Activated CD4-positive, alpha-beta T cell treated with anti-CD3 and anti-CD28 coated beads for 48 hours (primary cell): Measurements from ENCODE around the gene SURF6.
"Not testable (repeated sequence)": the region's sequence is repeated elsewhere in the genome, so short reads cannot be mapped to it uniquely, and the experiment has no call there.

ENCODE experiments used
- DNase-seq: peaks from one replicate; pipeline ENCODE4 v3.0.0-alpha.2; 2020

SURF6 gene

GRCh38 chr9:133335924-133336811 lies at the start of gene SURF6:
Gene SURF6, minus strand, starts transcription at chr9:133336188. Its CDS starts 56 bp downstream, at chr9:133336132.
- DNase-seq, result peak; percentile 97

- DNase-seq, result no peak
Measured at GRCh38 chr9:133385452-133385851, 49.5 kb upstream of the SURF6 start.

- no peak for DNase-seq
Measured at GRCh38 chr9:133384736-133385321, 48.8 kb upstream of the SURF6 start.

DNA sequence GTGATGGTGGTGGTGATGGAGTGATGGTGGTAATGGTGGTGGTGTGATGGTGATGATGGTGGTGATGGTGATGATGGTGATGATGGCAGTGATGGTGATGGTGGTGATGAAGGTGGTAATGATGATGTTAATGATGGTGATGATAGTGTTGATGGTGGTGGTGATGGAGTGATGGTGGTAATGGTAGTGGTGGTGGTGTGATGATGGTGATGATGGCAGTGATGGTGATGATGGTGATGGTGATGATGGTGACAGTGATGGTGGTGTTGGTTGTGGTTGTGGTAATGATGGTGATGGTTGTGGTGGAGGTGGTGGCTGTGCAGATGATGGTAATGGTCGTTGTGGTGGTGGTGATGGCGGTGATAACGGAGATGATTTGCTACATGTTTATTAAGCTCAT lies 47.5 kb upstream of the SURF6 start:
- DNase-seq, result no peak

DNA sequence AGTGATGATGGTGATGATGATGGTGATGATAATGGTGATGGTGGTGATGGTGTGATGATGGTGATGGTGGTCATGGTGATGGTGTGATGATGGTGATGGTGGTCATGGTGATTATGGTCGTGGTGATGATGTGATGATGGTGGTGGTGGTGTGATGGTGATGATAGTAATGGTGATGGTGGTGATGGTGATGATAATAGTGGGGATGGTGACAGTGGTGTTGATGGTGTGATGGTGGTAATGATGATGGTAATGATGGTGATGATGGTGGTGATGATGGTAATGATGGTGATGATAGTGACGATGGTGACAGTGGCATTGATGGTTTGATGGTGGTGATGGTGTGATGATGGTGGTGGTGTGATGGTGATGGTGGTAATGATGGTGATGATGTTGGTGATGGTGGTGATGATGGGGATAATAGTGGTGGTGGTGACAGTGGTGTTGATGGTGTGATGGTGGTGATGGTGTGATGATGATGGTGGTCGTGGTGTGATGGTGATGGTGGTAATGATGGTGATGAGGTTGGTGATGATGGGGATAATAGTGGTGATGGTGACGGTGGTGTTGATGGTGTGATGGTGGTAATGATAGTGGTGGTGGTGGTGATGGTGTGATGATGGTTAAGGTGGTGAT lies 46.6 kb upstream of the SURF6 start:
- no peak for DNase-seq

GRCh38 chr9:133380734-133381133 lies 44.7 kb upstream of the SURF6 start:
- no peak for DNase-seq

DNA sequence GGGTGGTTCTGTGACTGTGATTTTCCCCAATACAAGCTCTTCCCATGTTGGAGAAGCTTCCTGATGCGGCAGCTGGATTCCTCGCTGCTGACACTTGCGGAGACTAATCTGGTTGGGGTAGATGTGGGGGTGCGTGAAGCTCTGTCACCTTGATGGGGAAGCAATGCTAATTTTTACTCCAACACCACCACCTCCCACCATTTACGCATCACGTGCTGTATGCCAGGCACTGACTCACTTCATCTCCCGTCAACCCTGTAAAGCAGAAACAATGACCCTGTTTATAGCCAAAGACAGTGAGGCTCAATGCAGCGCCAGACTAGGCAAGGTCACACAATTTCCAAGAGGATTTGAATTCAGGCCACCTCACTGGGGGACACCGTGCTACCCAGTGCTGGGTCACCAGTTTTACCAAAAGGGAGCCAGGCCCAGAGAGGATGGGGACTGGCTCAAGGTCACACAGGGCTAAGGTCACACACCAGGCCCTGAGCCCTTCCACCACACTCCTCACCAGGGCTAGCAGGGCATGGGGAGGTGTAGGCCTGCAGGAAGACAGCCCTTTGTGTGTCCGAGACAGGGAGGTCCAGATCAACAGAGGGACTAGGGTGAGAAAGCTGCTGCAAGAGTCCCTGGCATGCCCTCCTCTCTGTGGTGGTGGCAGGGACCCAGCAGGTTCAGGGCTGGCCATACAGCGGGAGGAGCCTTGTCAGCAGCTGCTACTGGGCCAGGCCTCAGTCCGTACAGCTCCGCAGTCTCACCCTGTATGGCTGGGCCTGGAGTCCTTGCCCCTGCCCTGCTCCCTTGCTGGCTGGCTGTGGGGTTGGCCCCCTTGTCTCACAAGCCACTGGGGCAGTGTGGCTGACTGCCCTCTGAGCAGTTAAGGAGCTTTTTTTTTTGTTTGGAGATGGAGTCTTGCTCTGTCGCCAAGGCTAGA lies 43.4 kb upstream of the SURF6 start:
- DNase-seq, result no peak

- DNase-seq, result no peak
Measured at GRCh38 chr9:133378408-133378962, 42.5 kb upstream of the SURF6 start.

GRCh38 chr9:133377721-133378216 lies 41.8 kb upstream of the SURF6 start:
- no peak for DNase-seq

GRCh38 chr9:133377280-133377679 lies 41.3 kb upstream of the SURF6 start:
- DNase-seq, result not testable (repeated sequence)

GRCh38 chr9:133375724-133376654 lies 40.0 kb upstream of the SURF6 start, which contains the start of the genes STKLD1 and SURF4:
Gene STKLD1, plus strand, starts transcription at chr9:133376366. Its CDS starts 108 bp downstream, at chr9:133376474.
Gene SURF4, minus strand, starts transcription at chr9:133376060. Its CDS starts 91 bp downstream, at chr9:133375969.
- DNase-seq, result peak; percentile 97

GRCh38 chr9:133375116-133375723 lies 39.2 kb upstream of the SURF6 start:
- DNase-seq, result no peak

- DNase-seq, result no peak
Measured at GRCh38 chr9:133374612-133375115, 38.7 kb upstream of the SURF6 start.

- DNase-seq, result no peak
Measured at GRCh38 chr9:133372144-133372543, 36.2 kb upstream of the SURF6 start.

- DNase-seq, result peak; percentile 88
Measured at GRCh38 chr9:133371261-133371711, 35.3 kb upstream of the SURF6 start.

GRCh38 chr9:133370685-133371084 lies 34.7 kb upstream of the SURF6 start:
- peak; percentile 46 for DNase-seq

DNA sequence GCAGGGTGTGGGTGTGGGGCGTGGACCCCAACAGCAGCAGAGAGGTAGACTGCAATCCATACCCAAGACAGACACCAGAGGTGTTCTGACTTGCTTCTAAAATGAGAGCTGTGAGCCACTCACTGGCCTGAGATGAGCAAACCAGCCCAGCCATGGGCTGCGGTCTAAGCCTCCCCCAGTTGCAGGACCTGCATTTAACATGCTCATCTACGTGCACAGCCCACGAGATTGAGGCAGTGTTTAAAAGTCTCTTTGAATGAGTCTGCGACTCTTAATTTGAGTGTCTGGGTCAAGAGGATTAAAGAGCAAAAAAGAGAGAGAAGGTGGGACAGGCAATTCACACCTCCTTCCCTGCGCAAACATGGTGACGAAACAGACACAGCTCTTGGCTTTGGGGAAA lies 33.9 kb upstream of the SURF6 start:
- DNase-seq, result peak; percentile 34

DNA sequence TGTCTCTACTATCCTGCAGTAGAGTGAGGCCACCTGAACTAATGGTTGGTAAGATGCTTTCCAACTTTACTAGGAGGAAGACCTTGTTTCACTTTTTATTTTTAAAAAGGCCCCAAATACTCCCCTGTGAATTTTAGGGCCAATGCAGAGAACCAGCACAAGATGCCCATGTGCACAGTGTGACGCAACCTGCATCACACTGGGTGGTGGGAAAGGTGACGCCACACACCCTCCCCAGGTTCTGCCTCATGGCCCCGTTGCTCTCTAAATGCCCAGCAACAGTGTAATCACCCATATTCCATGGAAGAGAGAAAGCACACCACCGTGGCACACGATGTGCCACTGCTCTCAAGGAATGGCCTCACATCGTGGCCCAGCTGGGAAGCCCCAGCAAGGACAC lies 33.4 kb upstream of the SURF6 start:
- no peak for DNase-seq

GRCh38 chr9:133368249-133368881 lies 32.4 kb upstream of the SURF6 start:
- DNase-seq, result no peak
